CD4-positive, alpha-beta T cell treated with Interleukin-17A for 4 hours (primary cell): ENCODE measurements around the gene ZNF454.

Source experiments
- DNase-seq: peaks from one replicate; pipeline ENCODE4 v3.0.0-alpha.2; 2020; ENCODE audit warnings: mixed read lengths

The ZNF454 gene

DNA sequence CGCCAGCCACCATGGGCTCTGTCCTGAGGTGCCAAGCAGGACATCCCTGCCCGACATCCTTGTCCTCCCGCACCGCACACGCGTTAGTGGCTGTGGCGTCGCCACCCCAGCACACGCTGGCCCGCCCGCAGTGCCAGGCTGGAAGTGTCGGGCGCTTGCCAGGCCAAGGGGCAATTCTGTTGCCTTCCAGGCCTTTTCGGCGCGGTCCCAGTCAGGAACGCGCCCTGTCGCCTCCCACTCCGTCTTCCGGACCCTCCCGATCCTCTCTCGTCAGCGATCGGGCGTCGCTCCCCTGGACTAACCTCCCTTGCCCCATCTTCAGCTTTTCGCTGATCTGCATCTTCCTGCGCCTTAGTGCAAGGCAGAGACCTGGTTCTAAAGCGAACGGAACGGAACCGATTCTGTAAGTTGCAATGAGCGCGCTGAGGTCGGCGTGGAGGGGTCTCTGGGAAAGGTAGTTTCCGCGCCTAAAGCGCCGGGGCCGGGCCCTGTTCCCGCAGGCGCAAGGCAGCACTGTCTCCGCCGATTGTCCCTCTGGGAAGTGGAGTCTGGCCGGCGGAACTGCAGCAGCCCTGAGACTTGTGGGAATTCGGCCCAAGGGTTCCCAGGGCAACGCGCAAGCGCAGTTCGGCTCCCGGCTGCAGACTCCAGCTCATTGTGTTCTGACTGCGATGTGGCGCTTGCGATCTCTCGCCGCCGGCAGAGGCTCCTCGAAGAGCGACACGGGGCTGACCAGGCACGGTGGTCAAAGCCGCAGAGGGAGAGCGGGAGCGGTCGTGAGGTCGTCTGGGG is at the start of gene ZNF454:
ZNF454 (plus strand) TSS at position 630 of the 792 bp plus-strand sequence. CDS start 1,594 bp downstream, outside the sequence.
- DNase-seq, result no peak

DNA sequence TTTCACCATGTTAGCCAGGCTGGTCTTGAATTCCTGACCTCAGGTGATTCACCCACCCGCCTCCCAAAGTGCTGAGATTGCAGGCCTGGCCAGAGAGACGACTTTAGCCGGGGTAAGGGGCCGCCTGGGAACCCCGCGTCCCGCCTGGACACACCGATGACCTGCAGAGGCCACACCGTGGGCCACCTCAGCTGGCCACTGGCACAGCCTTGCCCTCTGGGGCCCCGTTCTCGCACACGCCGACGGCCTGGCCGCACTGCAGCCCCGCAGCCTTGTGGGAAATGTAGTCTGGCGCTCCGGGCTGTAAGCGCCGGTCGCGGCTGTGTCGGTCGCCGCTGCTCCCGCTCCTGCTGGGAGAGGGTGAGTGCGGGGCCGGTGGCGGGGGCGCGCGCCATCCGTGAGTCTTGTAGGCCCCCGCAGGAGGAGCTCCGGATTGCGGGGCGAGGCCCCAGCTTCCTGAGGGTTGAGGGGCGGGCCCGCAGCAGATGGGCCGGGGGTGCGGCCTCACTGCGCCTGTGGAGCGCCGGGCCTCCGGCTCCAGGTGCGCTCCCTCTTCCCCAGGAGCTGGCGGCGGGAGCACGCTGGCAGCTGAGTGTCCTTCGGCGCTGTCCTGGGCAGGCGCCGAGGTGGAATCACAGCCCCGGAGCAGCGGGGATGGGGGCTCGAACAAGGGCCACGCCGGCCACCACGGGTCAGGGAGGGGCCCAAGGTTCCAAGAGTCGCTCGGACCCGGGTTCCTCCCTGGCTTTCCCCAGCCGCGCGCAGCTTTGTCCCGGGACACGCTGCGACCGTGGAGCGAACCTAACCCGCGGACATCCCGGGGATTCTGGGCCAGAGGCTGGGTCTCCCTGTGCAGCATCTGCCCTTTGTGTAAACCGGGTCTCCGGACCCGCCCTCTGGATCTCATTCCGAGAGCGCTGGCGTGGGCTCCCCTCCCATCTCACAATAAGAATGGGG is 45.1 kb upstream of the ZNF454 start, which contains the start of gene ZFP2:
ZFP2 (plus strand) TSS at position 299 of the 957 bp plus-strand sequence. CDS start 35,401 bp downstream, outside the sequence.
- DNase-seq, result peak; percentile 60

DNA sequence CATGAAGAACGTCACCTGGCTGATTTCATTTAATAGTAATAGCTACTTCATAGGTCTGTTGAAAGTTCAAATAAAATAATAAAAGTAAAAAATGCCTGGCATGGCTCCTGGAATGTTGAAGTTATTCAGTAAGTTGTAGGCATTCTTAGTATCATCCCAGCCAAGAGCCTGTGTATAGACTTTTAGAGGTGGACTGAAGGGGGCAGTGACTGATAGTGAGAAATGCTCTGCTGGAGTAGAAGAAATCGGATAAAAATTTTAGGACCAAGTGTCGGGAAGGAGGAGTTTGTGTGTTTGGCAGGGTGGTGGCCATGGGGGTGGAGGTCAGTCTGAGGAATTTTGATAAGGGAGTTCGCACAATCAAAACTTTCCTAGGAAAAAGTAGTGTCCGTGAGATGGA is 41.7 kb upstream of the ZNF454 start:
- no peak for DNase-seq

DNA sequence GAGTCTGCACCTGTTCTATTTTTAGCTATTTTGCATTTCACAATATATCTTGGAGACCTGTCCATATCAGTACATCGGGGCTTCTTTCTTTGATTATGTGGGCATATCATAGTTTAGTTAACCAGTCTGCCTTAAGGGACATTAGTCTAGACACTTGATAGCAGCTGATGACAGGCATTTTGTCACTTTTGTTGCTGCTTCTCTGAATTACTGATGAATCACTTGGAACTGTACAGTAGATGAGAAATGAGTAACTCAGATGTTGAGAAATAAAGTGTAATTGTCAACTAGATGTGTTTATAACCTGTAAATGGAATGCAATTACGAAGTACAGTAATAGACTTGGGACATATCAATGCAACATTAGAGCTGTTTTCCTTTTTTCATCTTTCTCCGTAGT is 38.1 kb upstream of the ZNF454 start:
- no peak for DNase-seq

DNA sequence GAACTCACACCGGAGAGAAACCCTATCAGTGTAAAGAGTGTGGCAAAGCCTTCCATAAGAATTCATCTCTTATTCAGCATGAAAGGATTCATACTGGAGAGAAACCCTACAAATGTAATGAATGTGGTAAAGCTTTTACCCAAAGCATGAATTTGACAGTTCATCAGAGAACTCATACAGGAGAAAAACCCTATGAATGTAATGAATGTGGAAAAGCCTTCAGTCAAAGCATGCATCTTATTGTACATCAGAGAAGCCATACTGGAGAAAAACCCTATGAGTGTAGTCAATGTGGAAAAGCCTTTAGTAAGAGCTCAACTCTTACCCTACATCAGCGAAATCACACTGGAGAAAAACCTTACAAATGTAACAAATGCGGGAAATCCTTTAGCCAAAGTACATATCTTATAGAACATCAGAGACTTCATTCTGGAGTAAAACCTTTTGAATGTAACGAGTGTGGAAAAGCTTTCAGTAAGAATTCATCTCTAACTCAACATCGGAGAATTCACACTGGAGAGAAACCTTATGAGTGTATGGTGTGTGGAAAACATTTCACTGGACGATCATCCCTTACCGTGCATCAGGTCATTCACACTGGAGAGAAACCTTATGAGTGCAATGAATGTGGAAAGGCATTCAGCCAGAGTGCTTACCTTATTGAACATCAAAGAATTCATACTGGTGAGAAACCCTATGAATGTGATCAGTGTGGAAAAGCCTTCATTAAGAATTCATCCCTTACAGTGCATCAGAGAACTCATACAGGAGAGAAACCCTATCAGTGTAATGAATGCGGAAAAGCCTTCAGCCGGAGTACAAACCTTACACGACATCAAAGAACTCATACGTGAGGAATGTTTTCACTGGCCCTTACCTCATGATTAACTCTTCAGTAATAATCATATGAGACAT is 8.9 kb upstream of the ZNF454 start:
- no peak for DNase-seq

DNA sequence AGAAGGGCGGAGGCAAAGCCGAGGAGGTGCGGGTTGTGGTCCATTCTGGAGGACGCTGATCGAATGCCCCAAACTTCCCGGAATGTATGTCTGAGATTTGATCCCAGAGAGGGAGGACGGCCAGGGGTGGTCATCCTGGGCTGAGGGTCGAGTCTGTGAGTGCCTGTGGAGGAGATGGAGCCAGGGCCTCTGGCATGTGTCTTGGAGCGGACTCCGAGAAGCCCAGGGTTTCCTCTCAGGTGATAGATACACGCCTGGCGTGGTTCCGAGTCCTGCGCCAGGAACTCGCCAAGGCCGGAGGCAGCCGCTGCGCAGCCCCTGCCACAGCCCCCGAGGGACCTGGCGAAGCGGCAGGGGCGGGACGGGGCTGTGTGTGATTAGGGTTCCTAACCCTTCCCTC is 363 bp downstream of the ZNF454 start:
- no peak for DNase-seq

DNA sequence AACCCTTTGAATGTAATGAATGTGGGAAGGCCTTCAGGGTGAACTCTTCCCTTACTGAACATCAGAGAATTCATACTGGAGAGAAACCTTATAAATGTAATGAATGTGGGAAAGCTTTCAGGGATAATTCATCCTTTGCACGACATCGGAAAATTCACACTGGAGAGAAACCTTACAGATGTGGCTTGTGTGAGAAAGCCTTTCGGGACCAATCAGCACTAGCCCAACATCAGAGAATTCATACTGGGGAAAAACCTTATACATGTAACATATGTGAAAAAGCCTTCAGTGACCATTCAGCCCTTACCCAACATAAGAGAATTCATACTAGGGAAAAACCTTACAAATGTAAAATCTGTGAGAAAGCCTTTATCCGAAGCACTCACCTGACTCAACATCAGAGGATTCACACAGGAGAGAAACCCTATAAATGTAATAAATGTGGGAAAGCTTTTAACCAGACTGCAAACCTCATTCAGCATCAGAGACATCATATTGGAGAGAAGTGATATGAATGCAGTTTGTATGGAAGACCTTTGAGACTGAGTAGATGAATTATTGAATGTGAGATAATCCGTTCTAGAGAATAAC is 24.6 kb downstream of the ZNF454 start:
- no peak for DNase-seq

DNA sequence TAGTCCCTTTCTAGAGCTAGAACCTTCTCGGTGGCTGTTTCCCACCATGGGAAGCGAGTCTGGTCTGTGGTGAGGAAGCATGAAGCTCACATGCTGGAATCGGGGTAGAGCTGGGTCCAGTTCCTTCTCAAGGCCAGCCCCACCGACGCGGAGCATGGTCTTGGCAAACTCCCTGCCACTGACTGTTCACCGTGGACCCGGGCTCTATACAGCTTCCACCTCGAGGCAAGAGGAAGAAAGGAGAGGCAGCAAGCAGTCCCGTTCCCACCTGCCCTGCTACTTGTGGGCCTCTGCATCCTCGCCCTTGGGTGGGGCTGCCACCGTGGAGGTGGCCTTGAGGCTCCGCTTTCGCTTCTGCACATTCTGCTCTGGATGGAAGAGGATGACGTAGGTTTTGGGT is 40.4 kb downstream of the ZNF454 start:
- no peak for DNase-seq

DNA sequence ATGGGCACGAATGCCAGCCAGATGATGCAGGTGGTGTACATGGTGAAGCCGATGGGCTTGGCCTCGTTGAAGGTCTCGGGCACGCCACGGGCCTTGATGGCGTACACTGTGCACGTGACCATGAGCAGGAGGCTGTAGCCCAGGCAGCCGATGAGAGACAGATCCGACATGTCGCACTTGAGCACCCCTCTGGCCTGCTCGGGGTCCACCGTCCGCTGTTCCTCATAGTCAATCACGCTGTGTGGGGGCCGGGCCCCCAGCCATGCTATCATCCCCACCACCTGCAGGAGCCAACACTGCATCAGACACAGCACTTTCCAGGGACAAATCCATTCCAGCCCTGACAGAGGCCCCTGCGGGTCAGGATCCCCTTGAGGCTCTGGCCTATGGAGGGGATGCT is 41.9 kb downstream of the ZNF454 start:
- DNase-seq, result no peak

DNA sequence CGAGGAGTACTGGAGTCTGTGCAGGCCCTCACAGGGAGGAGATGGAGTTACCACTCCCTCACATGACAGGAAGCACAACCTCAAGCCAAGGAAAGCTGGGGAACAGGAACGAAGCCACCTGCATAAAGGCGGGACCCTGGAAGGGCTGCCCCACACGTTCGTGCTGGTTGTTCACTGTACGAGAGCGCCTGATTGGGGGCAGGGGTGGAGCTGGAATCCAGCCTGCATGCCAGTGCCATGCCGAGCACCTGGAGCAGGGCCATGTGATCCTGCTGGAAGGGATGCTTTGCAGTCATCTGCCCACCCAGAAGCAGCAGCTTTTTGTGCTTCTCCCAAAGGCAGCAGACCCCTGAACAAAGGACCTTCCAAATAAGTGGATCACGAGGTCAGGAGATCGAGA is 42.7 kb downstream of the ZNF454 start:
- no peak for DNase-seq

DNA sequence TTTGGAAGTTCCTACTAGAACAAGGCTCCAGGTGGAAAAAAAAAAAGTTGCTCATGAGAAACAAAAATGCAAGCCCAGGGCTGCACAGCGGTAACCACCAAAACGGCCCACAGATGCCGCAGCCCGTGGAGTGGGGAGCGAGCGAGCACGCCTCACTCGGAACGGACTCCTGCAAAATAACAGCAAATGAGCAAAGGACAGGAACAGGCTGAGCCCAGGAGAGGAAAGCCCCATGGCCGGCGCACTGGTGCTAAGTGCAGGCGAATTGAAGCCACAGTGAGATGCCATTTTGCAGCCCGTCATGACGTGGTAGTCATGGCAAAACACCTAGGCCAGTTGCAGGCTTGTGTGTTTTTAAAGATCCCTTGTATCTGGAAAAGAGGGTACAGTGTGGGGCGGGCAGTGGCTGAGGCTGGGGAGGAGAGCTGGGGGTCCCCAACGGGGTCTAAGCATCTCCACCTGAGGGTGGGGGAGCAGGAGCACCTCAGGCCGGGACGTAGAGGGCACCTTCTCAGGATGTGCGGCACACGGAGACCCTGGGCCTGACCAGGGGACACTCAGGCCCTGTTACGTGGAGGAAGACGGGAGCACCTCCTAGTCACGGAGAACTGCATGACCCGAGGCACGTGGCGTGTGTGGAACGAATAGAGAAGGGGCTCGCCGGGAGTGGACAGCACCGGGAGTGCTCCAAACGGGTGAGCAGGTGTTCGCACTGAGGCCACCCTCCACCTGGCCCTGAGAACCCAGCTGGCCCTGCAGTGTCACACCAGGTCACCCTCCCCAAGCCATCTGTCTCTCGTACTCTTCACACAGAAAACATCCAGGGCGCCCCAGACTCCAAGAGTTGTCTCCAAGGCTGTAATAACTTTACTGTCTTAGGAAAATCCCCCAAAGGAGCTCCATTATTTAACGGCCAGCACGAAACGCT is 43.4 kb downstream of the ZNF454 start:
- DNase-seq, result no peak

DNA sequence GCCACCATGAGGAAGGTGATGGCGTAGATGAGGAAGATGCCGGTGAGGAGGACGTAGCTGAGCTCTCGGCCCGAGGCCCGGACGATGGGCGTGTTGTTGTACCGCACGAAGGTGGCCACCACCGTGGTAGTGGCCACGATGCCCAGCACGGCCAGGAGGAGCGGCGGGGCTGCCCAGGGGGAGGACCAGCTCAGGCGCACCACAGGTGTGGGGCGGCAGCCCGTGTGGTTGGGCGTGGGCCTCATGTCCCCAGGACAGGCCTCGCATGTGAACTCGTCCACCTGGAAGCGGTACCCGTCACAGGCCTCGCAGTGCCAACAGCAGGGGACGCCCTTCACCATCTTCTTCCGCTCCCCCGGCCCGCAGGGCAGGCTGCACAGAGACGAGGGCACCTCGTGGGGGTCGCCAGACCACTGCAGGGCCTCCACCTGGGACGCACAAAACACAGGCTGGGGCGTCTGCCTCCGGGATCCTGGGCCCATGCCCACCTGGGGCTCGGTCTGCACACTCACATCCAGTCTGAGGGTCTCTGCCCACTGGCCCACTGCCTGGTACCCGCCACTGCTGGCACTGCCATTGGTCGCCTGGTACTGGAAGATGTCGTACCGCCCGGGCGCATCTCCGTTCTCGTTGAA is 45.4 kb downstream of the ZNF454 start:
- no peak for DNase-seq

DNA sequence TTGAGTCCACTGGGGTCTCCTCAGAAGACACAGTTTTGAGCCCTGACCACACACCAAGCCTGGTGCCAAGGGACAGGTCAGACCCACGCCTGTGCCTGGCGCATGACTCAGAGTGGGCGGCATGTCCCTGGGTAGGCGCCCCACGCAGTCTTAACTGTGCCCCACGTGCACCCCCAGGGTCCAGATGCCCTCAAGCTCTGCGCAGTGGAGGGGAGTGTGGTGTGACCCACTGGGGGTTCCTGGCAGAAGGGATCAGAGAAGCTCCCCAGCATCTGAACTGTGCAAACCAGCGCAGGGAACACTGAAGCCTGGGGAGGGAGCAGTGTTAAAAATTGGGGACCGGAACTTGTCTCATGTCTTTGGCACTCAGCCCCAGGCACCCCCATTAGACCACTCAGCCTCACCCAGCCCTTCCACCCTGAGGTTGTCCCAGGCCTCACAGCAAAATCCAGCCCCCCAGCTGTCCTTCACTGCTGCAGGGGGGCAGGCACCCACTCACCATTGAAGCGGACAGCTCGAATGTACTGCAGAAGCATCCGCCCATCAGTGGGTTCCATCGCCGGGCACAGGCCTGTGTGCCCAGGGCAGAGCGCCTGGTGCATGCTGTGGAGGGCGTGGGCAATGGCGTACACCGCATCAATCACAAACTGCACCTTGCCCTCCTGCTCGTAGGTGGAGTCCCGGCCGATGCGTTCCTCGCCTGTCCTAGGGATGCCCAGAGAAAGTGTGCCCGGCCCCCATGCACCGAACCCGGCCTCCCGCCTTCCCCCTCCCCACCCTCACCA is 47.6 kb downstream of the ZNF454 start:
- no peak for DNase-seq

DNA sequence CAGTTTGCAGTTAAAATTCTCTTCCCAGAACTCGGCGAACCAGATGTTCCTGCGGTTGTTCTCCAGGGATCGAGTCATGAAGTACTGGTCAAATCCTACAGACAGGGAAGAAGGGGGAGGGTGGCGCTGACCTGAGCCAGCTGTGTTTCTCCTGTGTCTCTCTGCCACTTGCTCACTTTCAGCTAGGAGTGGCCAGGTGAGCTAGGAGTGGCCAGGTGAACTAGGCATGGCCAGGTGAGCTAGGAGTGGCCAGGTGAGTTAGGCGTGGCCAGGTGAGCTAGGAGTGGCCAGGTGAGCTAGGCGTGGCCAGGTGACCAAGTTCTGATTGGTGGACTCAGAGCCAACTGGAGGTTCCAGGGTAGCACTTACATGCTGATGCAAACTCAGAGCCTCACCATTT is 48.3 kb downstream of the ZNF454 start:
- no peak for DNase-seq

DNA sequence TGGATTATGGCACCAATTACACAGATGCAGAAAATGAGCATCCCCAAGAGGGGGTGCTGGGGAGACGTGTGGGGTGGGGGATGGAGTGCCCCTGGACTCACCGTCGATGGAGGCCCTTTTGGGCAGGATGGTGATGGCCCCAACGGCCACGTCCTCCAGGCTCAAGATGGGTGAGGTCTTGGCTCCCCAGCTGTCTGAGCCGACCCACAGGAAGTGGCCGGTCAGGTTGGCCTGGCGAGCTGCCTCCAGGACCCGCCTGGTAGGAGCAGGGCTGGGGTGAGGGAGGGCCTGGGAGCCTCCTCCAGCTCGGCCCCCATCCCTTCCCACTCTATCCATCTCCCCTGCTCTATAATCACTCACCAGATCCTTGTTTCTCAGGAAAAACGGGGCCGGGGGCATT is 49.5 kb downstream of the ZNF454 start:
- DNase-seq, result no peak

DNA sequence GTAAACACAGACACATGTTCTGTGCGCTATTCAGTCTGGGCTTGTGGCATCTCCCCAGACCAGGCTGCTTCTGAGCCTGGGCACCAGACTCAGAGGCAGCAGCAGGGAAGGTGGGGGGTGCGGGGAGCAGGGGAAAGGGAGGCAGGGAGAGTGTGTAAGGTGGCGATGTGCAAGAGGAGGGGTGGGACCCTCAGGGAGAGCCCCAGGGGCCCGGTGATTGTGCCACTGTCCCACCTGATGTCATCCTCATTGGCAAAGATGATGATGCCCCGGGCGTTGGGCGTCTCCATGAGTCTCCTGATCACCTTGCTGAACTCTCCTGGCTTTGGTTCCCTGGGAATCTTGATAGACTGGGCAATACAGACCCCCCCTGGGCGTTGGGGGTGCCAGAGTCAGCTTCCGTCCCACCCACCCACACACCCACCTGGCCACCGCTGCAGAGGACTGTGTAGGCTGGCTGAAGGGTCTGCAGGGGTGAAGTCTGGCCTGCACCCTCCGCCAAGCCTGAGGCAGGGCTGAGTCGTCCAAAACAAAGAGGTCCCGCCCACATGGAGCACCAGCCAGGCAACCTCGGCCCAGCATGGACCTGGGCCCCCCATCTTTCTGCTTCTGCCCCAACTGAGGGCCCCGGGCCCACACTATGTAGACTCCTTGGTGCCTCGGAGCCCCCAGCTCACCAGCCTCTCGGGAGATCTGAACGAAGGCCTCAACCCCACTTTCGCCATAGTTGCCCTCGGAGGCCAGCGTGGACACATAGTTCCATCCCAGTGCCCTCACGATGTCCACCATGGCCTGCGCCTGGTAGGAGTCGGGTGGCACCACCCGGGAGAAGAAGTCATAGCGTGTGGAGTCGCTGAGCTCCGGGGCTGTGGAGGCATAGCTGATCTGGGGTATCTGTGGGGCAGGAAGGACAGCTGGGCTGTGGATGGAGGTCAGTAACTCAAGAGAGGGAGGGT is 50.5 kb downstream of the ZNF454 start:
- no peak for DNase-seq

DNA sequence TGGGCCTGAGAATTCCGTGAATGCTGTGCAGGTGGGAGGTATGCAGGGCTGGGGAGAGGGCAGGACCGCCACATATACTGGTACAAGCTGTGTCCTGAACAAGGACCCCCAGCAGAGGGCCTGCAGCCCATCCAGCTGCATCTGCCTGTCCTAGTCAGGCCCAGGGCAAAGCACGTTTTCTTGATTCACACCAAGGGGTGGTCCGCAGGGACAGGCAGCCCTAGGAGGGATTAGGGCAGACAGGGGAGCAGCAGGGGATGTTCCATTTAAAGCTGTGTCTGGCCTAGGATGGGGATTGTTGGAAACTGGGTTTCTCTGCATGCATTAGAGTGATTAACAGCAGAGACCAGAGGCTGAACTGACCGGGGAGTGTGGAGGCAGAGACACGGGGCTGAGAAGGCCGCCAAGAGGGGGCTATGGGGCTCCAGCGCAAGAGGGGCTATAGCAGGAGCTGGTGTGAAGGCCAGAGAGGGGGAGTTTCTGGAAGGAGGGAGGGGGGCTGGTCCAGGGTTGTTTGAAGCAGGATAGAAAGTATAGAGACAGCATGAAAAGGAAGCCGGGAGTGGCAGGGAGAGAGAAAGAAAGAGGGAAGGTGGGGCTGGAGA is 51.4 kb downstream of the ZNF454 start:
- no peak for DNase-seq

DNA sequence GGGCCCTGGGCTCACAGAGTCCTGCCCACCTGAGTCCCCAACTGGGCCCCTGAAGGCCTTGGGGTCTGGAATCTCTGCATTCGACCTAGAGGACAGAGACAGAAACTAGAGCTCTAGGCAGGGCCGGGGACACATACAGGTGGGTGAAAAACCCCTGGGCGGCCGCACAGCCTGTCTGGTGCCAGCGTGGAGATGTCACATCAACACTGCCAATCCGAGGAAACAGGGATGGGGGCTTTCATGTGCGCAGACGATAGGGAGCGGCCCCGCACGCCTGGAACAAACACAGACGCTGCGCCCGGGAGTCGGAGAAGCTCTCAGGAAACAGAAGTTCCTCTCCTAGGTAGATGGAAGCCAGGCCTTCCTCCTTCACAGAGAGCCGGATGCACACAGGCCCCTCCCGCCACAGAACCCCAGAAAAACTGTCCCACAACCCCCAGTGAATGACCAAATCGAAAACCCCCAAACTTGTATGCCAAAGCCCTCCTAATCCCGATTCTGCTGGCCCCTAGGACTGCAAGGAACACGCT is 52.3 kb downstream of the ZNF454 start:
- no peak for DNase-seq
